Esophagus squamous epithelium (tissue), 5 donors: ENCODE data around the gene ABCA8. TPM values are rescaled to one million over a fixed set of nuclear protein-coding genes. Genes with fewer than 3 reads are reported as not detected.

Experiments used
- DNase-seq: peaks from one replicate; lab custom pipeline; 2025; lab: John Stamatoyannopoulos, UW
- H3K27ac ChIP-seq, 4 donors: fragments of 200-600 bp; sonication (generic); one replicate each; pipeline ENCODE4 v1.5.1; 2016 to 2019; ENCODE audit warnings: mild to moderate bottlenecking in 1 of 4
- H3K27me3 ChIP-seq, 4 donors: fragments of 200-600 bp; sonication (generic); 1 replicate in 3 of 4; 2 replicates in 1 of 4; pipeline versions ENCODE4 v1.5.1 to v1.6.0; 2017 to 2021; ENCODE audit warnings: antibody characterized with exemption in 1 of 4
- H3K36me3 ChIP-seq, 3 donors: fragments of 200-600 bp; sonication (generic); one replicate each; pipeline ENCODE4 v1.5.1; 2016 to 2019
- H3K4me1 ChIP-seq, 3 donors: fragments of 200-600 bp; sonication (generic); one replicate each; pipeline ENCODE4 v1.5.1; 2017 to 2019
- H3K4me3 ChIP-seq, 4 donors: fragments of 200-600 bp; sonication (generic); 1 replicate in 3 of 4; 2 replicates in 1 of 4; pipeline ENCODE4 v1.5.1; 2016 to 2019; ENCODE audit warnings: mild to moderate bottlenecking in 2 of 4, moderate library complexity in 1 of 4
- H3K9me3 ChIP-seq, 3 donors: fragments of 200-600 bp; sonication (generic); one replicate each; pipeline ENCODE4 v1.5.1; 2016 to 2019
- CTCF ChIP-seq, 6 experiments: fragments of 450-650 bp in 4 of 6; fragments of 200-600 bp in 2 of 6; sonication (generic) in 2 of 6; IDR thresholded peaks; one replicate each; pipeline ENCODE4 v1.5.1; 2016 to 2019; ENCODE audit warnings: antibody characterized with exemption in 6 of 6, mild to moderate bottlenecking in 4 of 6, moderate library complexity in 4 of 6
- POLR2A ChIP-seq, 4 donors: fragments of 450-650 bp; IDR thresholded peaks; one replicate each; pipeline ENCODE4 v1.6.1; 2017; ENCODE audit warnings: antibody characterized with exemption in 4 of 4, mild to moderate bottlenecking in 4 of 4, moderate library complexity in 3 of 4
- WGBS, 2 donors: methylation state at CpG; one replicate each; pipeline ENCODE4 v1.1.5; 2018; 5-methylcytosine and 5-hydroxymethylcytosine counted together
- intact Hi-C: fragments of 100-400 bp; cut with DNase I; formaldehyde crosslinking; loops from one replicate; pipeline ENCODE4 v1.15.0; 2022
- total RNA-seq, 4 donors: library from RNA; depleted of rRNA; stranded (reverse); fragments of >200 nt; gene quantifications; one replicate each; pipeline ENCODE4 v1.1.0, GENCODE V29; 2016
- donor health status: DM: yes; HTN: yes; CAD: no.

Gene ABCA8
- total RNA-seq, 4 donors from 2014 or later, result 1.5 to 30.5 (median 7.3) TPM

GRCh38 chr17:68834328-68834836, 120.8 kb downstream of the ABCA8 start:
- no peak for TF ChIP-seq CTCF (IDR thresholded peaks at IDR 0.05)
- no peak for TF ChIP-seq POLR2A (IDR thresholded peaks at IDR 0.05)
- Histone ChIP-seq H3K36me3 (no peaks in the 10 kb centered on the region), H3K27me3 (peaks cover 0 to 2% (median 0%) of the 10 kb centered on the region in 4 donors), H3K27ac (no peak overlapping the region), H3K4me1 (peaks cover 0 to 6% (median 3%) of the 10 kb centered on the region in 3 donors), H3K9me3 (no peaks in the 10 kb centered on the region), H3K4me3 (no peak overlapping the region)
- DNase-seq, result no peak
- intact Hi-C loops, result no loop called here
- WGBS, 2 donors, result 85 to 92% methylated on average over 2 of the region's 2 CpGs

GRCh38 chr17:68832109-68832802, 122.9 kb downstream of the ABCA8 start:
- Histone ChIP-seq H3K27ac (peak overlapping the region in 1 of 4 donors; percentile 25), H3K4me3 (no peak overlapping the region), H3K36me3 (no peaks in the 10 kb centered on the region), H3K27me3 (peaks cover 0 to 4% (median 0%) of the 10 kb centered on the region in 4 donors), H3K4me1 (peaks cover 0 to 6% (median 3%) of the 10 kb centered on the region in 3 donors), H3K9me3 (no peaks in the 10 kb centered on the region)
- DNase-seq, result no peak
- intact Hi-C loops, result no loop called here
- 40 to 48% methylated on average over 1 to 2 of the region's 2 CpGs for WGBS, 2 donors
- no peak for TF ChIP-seq CTCF (IDR thresholded peaks at IDR 0.05)
- TF ChIP-seq POLR2A (IDR thresholded peaks at IDR 0.05), result no peak

GRCh38 chr17:68831170-68831569, 124.0 kb downstream of the ABCA8 start:
- Histone ChIP-seq H3K9me3 (no peaks in the 10 kb centered on the region), H3K27ac (no peak overlapping the region), H3K4me1 (peaks cover 0 to 6% (median 3%) of the 10 kb centered on the region in 3 donors), H3K4me3 (no peak overlapping the region), H3K27me3 (peaks cover 0 to 4% (median 0%) of the 10 kb centered on the region in 4 donors), H3K36me3 (no peaks in the 10 kb centered on the region)
- WGBS, 2 donors, result 74 to 86% methylated on average over 7 of the region's 7 CpGs
- DNase-seq, result no peak
- intact Hi-C loops, result no loop called here
- TF ChIP-seq POLR2A (IDR thresholded peaks at IDR 0.05), result no peak
- TF ChIP-seq CTCF (IDR thresholded peaks at IDR 0.05), result no peak

- 63 to 70% methylated on average over 2 of the region's 2 CpGs for WGBS, 2 donors
- Histone ChIP-seq H3K9me3 (no peaks in the 10 kb centered on the region), H3K36me3 (no peaks in the 10 kb centered on the region), H3K4me1 (peaks cover 0 to 6% (median 3%) of the 10 kb centered on the region in 3 donors), H3K27me3 (peaks cover 0 to 4% (median 0%) of the 10 kb centered on the region in 4 donors), H3K4me3 (no peak overlapping the region), H3K27ac (no peak overlapping the region)
- no peak for DNase-seq
- intact Hi-C loops, result no loop called here
- TF ChIP-seq POLR2A (IDR thresholded peaks at IDR 0.05), result no peak
- no peak for TF ChIP-seq CTCF (IDR thresholded peaks at IDR 0.05)
These were observed 124.9 kb downstream of the ABCA8 start for GRCh38 chr17:68830313-68830712.

- no peak for DNase-seq
- H3K4me3 ChIP-seq, result no peak overlapping the region
- no peaks in the 10 kb centered on the region for H3K4me1 ChIP-seq
- no peaks in the 10 kb centered on the region for H3K9me3 ChIP-seq
- WGBS, 2 donors, result 71% methylated on average over 4 of the region's 4 CpGs
- intact Hi-C loops, result no loop called here
- peaks cover 0 to 4% (median 0%) of the 10 kb centered on the region in 4 donors for H3K27me3 ChIP-seq
- TF ChIP-seq CTCF (IDR thresholded peaks at IDR 0.05) (no peak), POLR2A (IDR thresholded peaks at IDR 0.05) (no peak)
- no peak overlapping the region for H3K27ac ChIP-seq
- H3K36me3 ChIP-seq, result no peaks in the 10 kb centered on the region
These were observed 126.0 kb downstream of the ABCA8 start for GRCh38 chr17:68829211-68829610.
